CD4-positive, alpha-beta memory T cell (primary cell): ENCODE measurements around the gene RAMP3. TPM values are rescaled to one million over a fixed set of nuclear protein-coding genes. Genes with fewer than 3 reads are reported as not detected.

Experiments
- CTCF ChIA-PET: fragments of 350-600 bp; sonication (Branson Sonifier 250); formaldehyde crosslinking; loops from one replicate; lab custom pipeline; 2021; ENCODE audit warnings: inconsistent platforms; ENCODE audit not compliant: partially characterized antibody; lab: Charles Lee
- POLR2A ChIA-PET: fragments of 350-600 bp; sonication (Branson Sonifier 250); formaldehyde crosslinking; loops from one replicate; lab custom pipeline; 2021; ENCODE audit not compliant: partially characterized antibody; lab: Charles Lee
- DNase-seq, 5 donors: peaks; one replicate each; pipeline versions ENCODE4 v3.0.0 to v3.0.0-alpha.2; 2020 to 2022; ENCODE audit warnings: mixed read lengths in 1 of 5
- H3K27ac ChIP-seq: one replicate; pipeline ENCODE4 v1.7.0; 2013; ENCODE audit warnings: low read depth, low read length
- H3K27me3 ChIP-seq: 2 replicates; pipeline ENCODE4 v1.7.0; 2013; ENCODE audit warnings: mild to moderate bottlenecking, low read length, moderate library complexity; ENCODE audit not compliant: insufficient read depth
- H3K36me3 ChIP-seq: 2 replicates; pipeline ENCODE4 v1.7.0; 2013; ENCODE audit warnings: mild to moderate bottlenecking, low read length, moderate library complexity; ENCODE audit not compliant: insufficient read depth
- H3K4me1 ChIP-seq: 2 replicates; pipeline ENCODE4 v1.7.0; 2013; ENCODE audit warnings: mild to moderate bottlenecking, low read length, moderate library complexity; ENCODE audit not compliant: insufficient read depth
- H3K4me3 ChIP-seq, 2 donors: one replicate each; pipeline ENCODE4 v1.7.0; 2013; ENCODE audit warnings: low read length in 2 of 2, mild to moderate bottlenecking in 1 of 2
- H3K9me3 ChIP-seq, 2 donors: one replicate each; pipeline ENCODE4 v1.7.0; 2013; ENCODE audit warnings: low read length in 2 of 2, control low read depth in 1 of 2; ENCODE audit not compliant: control insufficient read depth in 1 of 2
- H3K27ac Mint-ChIP-seq, 7 donors: one replicate each; pipeline ENCODE4 v1.8.0; 2020 to 2021; ENCODE audit warnings: mixed read lengths in 7 of 7, mild to moderate bottlenecking in 6 of 7, inconsistent platforms in 3 of 7, moderate library complexity in 3 of 7
- H3K27me3 Mint-ChIP-seq, 2 donors: one replicate each; pipeline ENCODE4 v1.8.0; 2020 to 2021; ENCODE audit warnings: mixed read lengths in 2 of 2
- H3K36me3 Mint-ChIP-seq, 2 donors: one replicate each; pipeline ENCODE4 v1.8.0; 2020 to 2021; ENCODE audit warnings: mixed read lengths in 2 of 2, inconsistent platforms in 1 of 2, mild to moderate bottlenecking in 1 of 2
- H3K4me1 Mint-ChIP-seq, 4 donors: one replicate each; pipeline ENCODE4 v1.8.0; 2020 to 2021; ENCODE audit warnings: mixed read lengths in 4 of 4, mild to moderate bottlenecking in 1 of 4
- H3K4me3 Mint-ChIP-seq, 8 donors: one replicate each; pipeline ENCODE4 v1.8.0; 2020 to 2021; ENCODE audit warnings: mixed read lengths in 8 of 8, mild to moderate bottlenecking in 7 of 8, moderate library complexity in 6 of 8, inconsistent platforms in 3 of 8
- H3K9me3 Mint-ChIP-seq, 8 donors: one replicate each; pipeline ENCODE4 v1.8.0; 2020 to 2021; ENCODE audit warnings: mixed read lengths in 8 of 8, mild to moderate bottlenecking in 5 of 8, inconsistent platforms in 3 of 8, moderate library complexity in 1 of 8
- intact Hi-C: fragments of 100-400 bp; cut with micrococcal nuclease; formaldehyde crosslinking; loops from one replicate; pipeline ENCODE4 v1.15.1; 2023
- polyA plus RNA-seq, 2 donors: library from polyadenylated mRNA; unstranded; fragments of 300-500 nt; fragmentation: Illumina TruSeq; gene quantifications; one replicate each; pipeline ENCODE4 v1.2.3, GENCODE V29; 2021
- total RNA-seq, 2 experiments: library from RNA; stranded (reverse); gene quantifications; one replicate each; pipeline ENCODE4 v1.2.3, GENCODE V29; 2021

RAMP3 gene
- total and polyA plus RNA-seq, 4 experiments from 2014 or later, result 0.38 to 1.6 TPM; not detected in 2

DNA sequence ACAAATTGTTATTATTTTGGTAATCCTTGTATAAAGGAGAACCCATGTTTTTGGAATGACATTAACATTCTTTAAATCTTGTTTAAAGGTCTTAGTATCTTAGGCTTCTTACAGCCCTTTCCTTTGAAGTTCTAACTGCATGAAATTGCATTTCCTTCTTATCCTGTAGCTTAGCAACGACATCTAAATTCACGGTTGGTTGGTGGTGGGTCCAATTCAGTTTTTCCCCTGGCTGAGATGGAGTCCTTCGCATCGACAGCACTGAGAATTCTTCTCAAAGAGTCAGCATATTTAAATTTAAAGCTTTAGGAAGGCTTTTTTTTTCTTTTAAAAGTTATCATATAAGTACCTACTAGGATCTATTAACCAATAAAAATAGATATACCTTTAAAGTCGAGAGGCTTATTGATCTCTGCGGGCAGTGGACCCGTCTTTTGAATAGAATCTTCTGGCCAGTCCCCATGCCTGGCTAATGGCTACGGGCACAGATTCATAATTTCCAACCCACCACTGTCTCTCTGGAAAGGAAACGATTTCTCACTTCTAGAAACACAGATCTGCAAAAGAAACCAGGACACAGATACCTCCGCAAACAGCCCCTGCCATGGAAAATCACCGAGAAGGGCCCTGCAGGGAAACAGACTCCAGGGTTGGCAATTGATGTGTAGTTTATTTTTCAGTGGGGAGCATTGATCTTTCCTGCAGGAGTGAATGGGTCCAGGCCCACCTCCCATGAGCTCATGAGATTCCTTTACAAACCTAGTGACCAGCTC is 63.4 kb downstream of the RAMP3 start:
- peaks cover 0 to 3% (median 0%) of the 10 kb centered on the region in 8 donors for H3K9me3 Mint-ChIP-seq
- Histone ChIP-seq H3K27me3 (no peaks in the 10 kb centered on the region), H3K27ac (no peak overlapping the region), H3K36me3 (no peaks in the 10 kb centered on the region), H3K9me3 (no peaks in the 10 kb centered on the region), H3K4me3 (no peak overlapping the region), H3K4me1 (no peaks in the 10 kb centered on the region)
- H3K27ac Mint-ChIP-seq, result no peak overlapping the region
- H3K36me3 Mint-ChIP-seq, result no peaks in the 10 kb centered on the region
- intact Hi-C loops, result no loop called here
- no peaks in the 10 kb centered on the region for H3K4me1 Mint-ChIP-seq
- no peak for DNase-seq
- POLR2A ChIA-PET, result no interaction called here
- no peak overlapping the region for H3K4me3 Mint-ChIP-seq
- H3K27me3 Mint-ChIP-seq, result peaks cover 11 to 20% of the 10 kb centered on the region in 2 donors
- CTCF ChIA-PET, result no interaction called here

DNA sequence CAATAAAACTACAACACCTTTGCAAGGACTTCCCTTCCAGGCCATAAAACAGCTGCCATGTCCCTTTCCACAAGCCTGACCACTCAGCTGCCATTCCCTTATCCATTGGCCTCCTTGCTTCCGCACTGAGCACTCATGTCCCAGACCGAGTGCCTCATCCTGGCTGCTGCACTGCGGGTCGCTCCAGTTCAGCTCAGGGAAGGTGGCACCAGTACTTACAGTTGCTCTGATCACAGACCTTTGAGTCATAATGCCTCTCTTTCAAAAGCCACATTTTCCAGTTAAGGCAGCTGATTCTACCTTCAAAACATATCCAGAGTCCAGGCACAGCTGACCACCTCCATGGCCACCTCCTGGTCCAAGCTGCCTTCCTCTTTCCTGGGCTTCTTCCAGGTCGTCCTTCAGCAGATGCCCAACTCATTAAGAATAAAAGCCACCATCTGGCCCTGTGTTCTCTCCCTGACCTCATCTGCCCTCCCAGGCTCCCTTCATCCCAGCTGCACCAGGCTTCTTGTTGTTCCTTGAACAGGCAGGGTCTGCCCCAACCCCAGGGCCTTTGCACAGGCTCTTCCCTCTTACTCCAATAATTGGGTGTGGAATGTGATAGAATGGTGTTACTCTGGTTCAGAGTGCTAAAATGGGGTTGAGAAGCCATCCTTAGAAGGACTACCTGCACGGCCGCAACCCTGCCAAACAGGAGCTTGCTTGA is 64.5 kb downstream of the RAMP3 start:
- Histone ChIP-seq H3K27me3 (no peaks in the 10 kb centered on the region), H3K4me3 (no peak overlapping the region), H3K27ac (no peak overlapping the region), H3K36me3 (no peaks in the 10 kb centered on the region), H3K4me1 (no peaks in the 10 kb centered on the region), H3K9me3 (no peaks in the 10 kb centered on the region)
- Mint-ChIP-seq H3K36me3 (no peaks in the 10 kb centered on the region), H3K27ac (peak overlapping the region in 1 of 7 donors; percentile 11), H3K27me3 (peaks cover 9 to 22% of the 10 kb centered on the region in 2 donors), H3K4me3 (no peak overlapping the region), H3K9me3 (peaks cover 0 to 3% (median 0%) of the 10 kb centered on the region in 8 donors), H3K4me1 (no peaks in the 10 kb centered on the region)
- ChIA-PET CTCF (no interaction called here), POLR2A (no interaction called here)
- intact Hi-C loops, result no loop called here
- DNase-seq, result no peak

- Mint-ChIP-seq H3K27me3 (peaks cover 15 to 29% of the 10 kb centered on the region in 2 donors), H3K9me3 (peaks cover 0 to 3% (median 0%) of the 10 kb centered on the region in 8 donors), H3K4me1 (no peaks in the 10 kb centered on the region), H3K36me3 (no peaks in the 10 kb centered on the region), H3K27ac (no peak overlapping the region), H3K4me3 (no peak overlapping the region)
- H3K27me3 ChIP-seq, result no peaks in the 10 kb centered on the region
- no peak overlapping the region for H3K27ac ChIP-seq
- POLR2A ChIA-PET, result no interaction called here
- intact Hi-C loops, result no loop called here
- CTCF ChIA-PET, result no interaction called here
- no peaks in the 10 kb centered on the region for H3K9me3 ChIP-seq
- H3K36me3 ChIP-seq, result no peaks in the 10 kb centered on the region
- no peaks in the 10 kb centered on the region for H3K4me1 ChIP-seq
- H3K4me3 ChIP-seq, result no peak overlapping the region
- no peak for DNase-seq
Measured at GRCh38 chr7:45223078-45223477, 65.5 kb downstream of the RAMP3 start.

DNA sequence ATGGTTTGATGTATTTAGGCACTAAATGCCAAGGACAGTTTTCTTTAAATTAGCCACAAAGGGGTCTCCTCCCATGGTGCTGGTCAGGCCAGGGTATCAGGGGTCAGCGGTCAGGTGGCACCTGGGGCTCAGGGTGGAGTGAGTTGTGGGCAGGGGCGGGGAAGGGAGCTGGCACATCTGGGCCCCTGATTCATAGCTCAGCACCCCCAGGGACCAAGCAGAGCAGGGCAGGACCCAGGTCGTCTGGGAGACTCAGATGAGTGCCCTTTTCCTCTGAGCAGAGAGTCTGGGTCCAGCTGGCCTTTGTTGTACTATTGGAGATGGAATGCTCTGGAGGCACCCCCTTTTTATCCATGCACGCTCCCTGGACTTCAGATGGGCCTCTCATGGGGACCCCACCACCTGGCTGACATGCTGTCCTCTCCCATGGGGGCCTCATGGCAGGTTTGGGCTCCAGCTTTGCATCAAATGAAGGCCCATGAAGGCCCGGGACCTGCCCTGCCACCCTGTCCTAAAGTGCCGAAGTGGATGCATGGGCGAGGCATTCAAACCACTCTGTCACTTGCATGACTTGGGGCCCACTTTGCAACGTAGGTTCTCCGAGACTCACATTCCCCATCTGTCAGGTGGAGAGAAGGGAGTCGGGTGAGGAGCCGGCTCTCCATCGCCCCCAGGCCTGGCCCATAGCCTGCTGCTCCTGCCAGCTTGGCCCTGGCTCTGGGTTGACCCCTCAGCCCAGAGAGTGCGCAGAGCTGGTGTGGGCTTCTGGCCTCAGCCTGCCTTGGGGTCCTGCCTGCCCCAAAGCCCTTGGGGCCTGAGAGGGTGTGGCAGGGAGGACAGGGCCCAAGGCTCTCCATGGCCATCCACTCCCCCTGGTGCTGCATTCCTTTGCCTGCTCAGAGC is 66.4 kb downstream of the RAMP3 start:
- CTCF ChIA-PET, result no interaction called here
- DNase-seq, result no peak

DNA sequence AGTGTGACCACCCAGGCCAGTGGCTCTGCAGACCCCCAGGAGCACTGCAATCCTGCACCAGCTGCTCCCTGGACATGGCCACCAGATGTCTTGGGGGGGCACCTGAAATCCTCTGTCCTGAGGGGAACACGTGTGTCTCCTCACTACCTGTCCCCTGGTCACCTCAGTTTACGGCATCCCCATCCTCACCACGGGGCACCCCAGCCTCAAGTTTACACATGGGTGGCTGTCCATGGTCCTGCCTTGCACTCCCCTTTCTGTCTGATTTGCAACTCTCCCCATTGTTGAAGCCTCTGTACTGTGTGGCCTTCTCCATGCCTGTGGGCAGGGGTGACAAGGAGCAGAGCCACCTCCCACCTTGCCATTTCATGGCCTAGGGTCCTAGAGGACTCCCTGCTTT is 67.2 kb downstream of the RAMP3 start:
- no peaks in the 10 kb centered on the region for H3K4me1 ChIP-seq
- DNase-seq, result peak in 1 of 5 donors; percentile 2

More for the DNA sequence above, 66.4 kb downstream of the RAMP3 start:
- Mint-ChIP-seq H3K4me1 (no peaks in the 10 kb centered on the region), H3K36me3 (no peaks in the 10 kb centered on the region), H3K9me3 (peaks cover 0 to 3% (median 0%) of the 10 kb centered on the region in 8 donors), H3K27me3 (peaks cover 15 to 29% of the 10 kb centered on the region in 2 donors), H3K4me3 (no peak overlapping the region), H3K27ac (no peak overlapping the region)
- no peak overlapping the region for H3K27ac ChIP-seq
- POLR2A ChIA-PET, result no interaction called here
- H3K9me3 ChIP-seq, result no peaks in the 10 kb centered on the region
- intact Hi-C loops, result no loop called here
- H3K4me1 ChIP-seq, result no peaks in the 10 kb centered on the region
- H3K36me3 ChIP-seq, result no peaks in the 10 kb centered on the region
- peaks cover 6% of the 10 kb centered on the region for H3K27me3 ChIP-seq
- H3K4me3 ChIP-seq, result no peak overlapping the region

GRCh38 chr7:45225311-45225947 is 67.8 kb downstream of the RAMP3 start:
- H3K36me3 ChIP-seq, result no peaks in the 10 kb centered on the region
- peaks cover 0 to 3% (median 0%) of the 10 kb centered on the region in 8 donors for H3K9me3 Mint-ChIP-seq
- H3K27ac ChIP-seq, result no peak overlapping the region
- peaks cover 10 to 21% of the 10 kb centered on the region in 2 donors for H3K27me3 Mint-ChIP-seq
- H3K4me1 ChIP-seq, result no peaks in the 10 kb centered on the region
- H3K36me3 Mint-ChIP-seq, result no peaks in the 10 kb centered on the region
- intact Hi-C loops, result no loop called here
- peaks cover 0 to 3% (median under 1%) of the 10 kb centered on the region in 4 donors for H3K4me1 Mint-ChIP-seq
- CTCF ChIA-PET, result no interaction called here
- peaks cover 6% of the 10 kb centered on the region for H3K27me3 ChIP-seq
- no peak overlapping the region for H3K27ac Mint-ChIP-seq
- no peak for DNase-seq
- no peak overlapping the region for H3K4me3 Mint-ChIP-seq
- POLR2A ChIA-PET, result no interaction called here
- H3K9me3 ChIP-seq, result no peaks in the 10 kb centered on the region
- H3K4me3 ChIP-seq, result no peak overlapping the region

More for the DNA sequence above, 67.2 kb downstream of the RAMP3 start:
- no peak overlapping the region for H3K4me3 Mint-ChIP-seq
- H3K36me3 ChIP-seq, result no peaks in the 10 kb centered on the region
- H3K27ac Mint-ChIP-seq, result no peak overlapping the region
- H3K9me3 Mint-ChIP-seq, result peaks cover 0 to 3% (median 0%) of the 10 kb centered on the region in 8 donors
- H3K36me3 Mint-ChIP-seq, result no peaks in the 10 kb centered on the region
- H3K27me3 Mint-ChIP-seq, result peaks cover 13 to 27% of the 10 kb centered on the region in 2 donors
- no peaks in the 10 kb centered on the region for H3K9me3 ChIP-seq
- H3K27ac ChIP-seq, result no peak overlapping the region
- H3K4me3 ChIP-seq, result no peak overlapping the region
- ChIA-PET POLR2A (no interaction called here), CTCF (no interaction called here)
- no peaks in the 10 kb centered on the region for H3K4me1 Mint-ChIP-seq
- H3K27me3 ChIP-seq, result peaks cover 6% of the 10 kb centered on the region
- intact Hi-C loops, result no loop called here
